Endothelial cell of umbilical vein (primary cell): Measurements from ENCODE around the gene ITSN1. TPM values are rescaled to one million over a fixed set of nuclear protein-coding genes. Genes with fewer than 3 reads are reported as not detected.

Experiments used
- BruUV-seq: library from RNA; stranded (reverse); fragments of 400-500 nt; replicated peaks from 2 replicates; lab custom pipeline; 2021; lab: Mats Ljungman, UMichigan
- CTCF ChIA-PET: fragments of 300-600, 350-600 bp; sonication (Branson Sonifier 250); formaldehyde crosslinking; loops from one replicate; lab custom pipeline; 2021; ENCODE audit warnings: antibody characterized with exemption, inconsistent platforms; lab: Charles Lee
- POLR2A ChIA-PET: fragments of 300-600, 350-600 bp; sonication (Branson Sonifier 250); formaldehyde crosslinking; loops from one replicate; lab custom pipeline; 2021; ENCODE audit warnings: antibody characterized with exemption, inconsistent platforms; lab: Charles Lee
- DNase-seq: peaks from one replicate; pipeline ENCODE4 v3.0.0-alpha.2; 2011; ENCODE audit warnings: low read depth, low spot score
- FAIRE-seq: peaks from 2 replicates; lab custom pipeline; 2011; peaks lifted over from hg19 to GRCh38; lab: Jason Lieb, UNC
- H2AFZ ChIP-seq: 2 replicates; pipeline ENCODE4 v1.6.0; 2012; ENCODE audit warnings: low read depth, low read length, control low read depth, inconsistent platforms
- H3K27ac ChIP-seq: 2 replicates; pipeline ENCODE4 v1.5.1; 2011; ENCODE audit warnings: low read depth, mild to moderate bottlenecking, control low read depth, low read length, moderate library complexity; ENCODE audit not compliant: insufficient read depth
- H3K27me3 ChIP-seq, 2 experiments: 2 replicates each; pipeline versions ENCODE4 v1.6.0 to v1.6.1; 2011; ENCODE audit warnings: low read length in 2 of 2, mixed read lengths in 1 of 2; ENCODE audit not compliant: control insufficient read depth in 2 of 2, insufficient read depth in 2 of 2
- H3K36me3 ChIP-seq, 2 experiments: 2 replicates in 1 of 2; 3 replicates in 1 of 2; pipeline ENCODE4 v1.5.1; 2011; ENCODE audit warnings: low read length in 2 of 2, mild to moderate bottlenecking in 1 of 2, moderate library complexity in 1 of 2; ENCODE audit not compliant: control insufficient read depth in 2 of 2, insufficient read depth in 2 of 2; ENCODE audit errors: extremely low read depth in 1 of 2
- H3K4me1 ChIP-seq: 3 replicates; pipeline ENCODE4 v1.5.1; 2011; ENCODE audit warnings: mild to moderate bottlenecking, low read length; ENCODE audit not compliant: control insufficient read depth, insufficient read depth; ENCODE audit errors: extremely low read depth
- H3K4me2 ChIP-seq: 2 replicates; pipeline ENCODE4 v1.6.1; 2011; ENCODE audit warnings: low read length, control low read depth, mixed read lengths; ENCODE audit not compliant: insufficient read depth
- H3K4me3 ChIP-seq, 3 experiments: fragments of 200-600 bp in 1 of 3; sonication (generic), shearing (Covaris generic) in 1 of 3; replicated peaks in 1 of 3; 2 replicates each; pipeline ENCODE4 v1.5.1; 2011 to 2016; ENCODE audit warnings: control low read depth in 3 of 3, low read length in 3 of 3, mild to moderate bottlenecking in 2 of 3, inconsistent platforms in 1 of 3, low read depth in 1 of 3, moderate library complexity in 1 of 3; ENCODE audit not compliant: insufficient read depth in 1 of 3
- H3K79me2 ChIP-seq: 2 replicates; pipeline ENCODE4 v1.6.0; 2012; ENCODE audit warnings: low read length, inconsistent platforms; ENCODE audit not compliant: control insufficient read depth, insufficient read depth
- H3K9ac ChIP-seq: replicated peaks from 2 replicates; pipeline ENCODE3; 2011; ENCODE audit warnings: low read length, control low read depth; ENCODE audit not compliant: insufficient read depth; ENCODE audit errors: extremely low read depth
- H3K9me1 ChIP-seq: replicated peaks from 3 replicates; pipeline ENCODE4 v1.6.0; 2011; ENCODE audit warnings: mild to moderate bottlenecking, low read length; ENCODE audit not compliant: control insufficient read depth, insufficient read depth; ENCODE audit errors: extremely low read depth
- H3K9me3 ChIP-seq: replicated peaks from 2 replicates; pipeline ENCODE4 v1.5.1; 2012; ENCODE audit warnings: low read length, inconsistent platforms; ENCODE audit not compliant: control insufficient read depth, insufficient read depth
- H4K20me1 ChIP-seq: replicated peaks from 2 replicates; pipeline ENCODE3; 2011; ENCODE audit warnings: mild to moderate bottlenecking, low read length; ENCODE audit not compliant: control insufficient read depth, insufficient read depth; ENCODE audit errors: extremely low read depth
- EZH2 ChIP-seq: IDR thresholded peaks from 2 replicates; pipeline ENCODE4 v1.6.1; 2012; ENCODE audit warnings: borderline replicate concordance, low read depth, mild to moderate bottlenecking, moderate library complexity, low read length, inconsistent platforms; ENCODE audit not compliant: severe bottlenecking
- FOS ChIP-seq: IDR thresholded peaks from 2 replicates; pipeline ENCODE4 v1.6.1; 2011; ENCODE audit warnings: mild to moderate bottlenecking, low read length, moderate library complexity, borderline replicate concordance; ENCODE audit not compliant: insufficient read depth
- GATA2 ChIP-seq: IDR thresholded peaks from 2 replicates; pipeline ENCODE4 v1.7.0; 2011; ENCODE audit warnings: low read depth, mild to moderate bottlenecking, moderate library complexity, mixed read lengths, low read length; ENCODE audit not compliant: insufficient read length, insufficient read depth
- JUN ChIP-seq: IDR thresholded peaks from 2 replicates; pipeline ENCODE4 v1.6.1; 2011; ENCODE audit warnings: borderline replicate concordance, low read depth; ENCODE audit not compliant: insufficient read length, insufficient read depth
- MYC ChIP-seq: IDR thresholded peaks from one replicate; pipeline ENCODE4 v1.6.1; 2011; ENCODE audit warnings: mild to moderate bottlenecking, low read depth, low read length
- POLR2A ChIP-seq: IDR thresholded peaks from 2 replicates; pipeline ENCODE4 v1.6.1; 2012; ENCODE audit warnings: low read depth, mild to moderate bottlenecking, control low read depth, low read length
- POLR2AphosphoS5 ChIP-seq: IDR thresholded peaks from 2 replicates; pipeline ENCODE4 v1.6.1; 2012; ENCODE audit warnings: low read depth, mild to moderate bottlenecking, control low read depth, low read length, moderate library complexity; ENCODE audit not compliant: insufficient read depth
- dilution Hi-C: fragments of 300-500 bp; cut with MboI; formaldehyde crosslinking; loops from one replicate; pipeline ENCODE4 v1.15.0; 2019; ENCODE audit warnings: low sequenced_read_pairs; ENCODE audit not compliant: extremely low pct_ligation_motif_present
- intact Hi-C: fragments of 100-400 bp; cut with micrococcal nuclease; formaldehyde crosslinking; loops from one replicate; pipeline ENCODE4 v1.10.0; 2022
- polyA plus RNA-seq, 4 experiments: library from polyadenylated mRNA; depleted of rRNA in 3 of 4; stranded (reverse) in 3 of 4; unstranded in 1 of 4; fragments of >200 nt; gene quantifications; 2 replicates each; pipeline versions ENCODE4 v1.2.1 to v1.2.3, GENCODE V29; 2011 to 2012; ENCODE audit warnings: missing spikeins in 1 of 4
- total RNA-seq: library from RNA; stranded (reverse); gene quantifications from 2 replicates; pipeline ENCODE4 v1.2.3, GENCODE V29; 2021
- TF ChIP-seq, protein P1 (sequence below), 2 donors: IDR thresholded peaks; 1 replicate in 1 of 2; 2 replicates in 1 of 2; pipeline ENCODE4 v1.5.1; 2011; ENCODE audit warnings: low read length in 2 of 2, mild to moderate bottlenecking in 2 of 2, moderate library complexity in 2 of 2, control low read depth in 1 of 2, inconsistent platforms in 1 of 2, low read depth in 1 of 2; ENCODE audit not compliant: insufficient read depth in 1 of 2; ENCODE audit errors: extremely low read depth in 1 of 2
- TF ChIP-seq, protein P2 (sequence below): IDR thresholded peaks from 2 replicates; pipeline ENCODE4 v1.6.1; 2011; ENCODE audit not compliant: insufficient read depth, insufficient read length

The ITSN1 gene
- total and polyA plus RNA-seq, 2 donors (not counting 3 experiments of a cell fraction or from before 2014, with no cell fraction given): 72.2 to 86.8 TPM

DNA sequence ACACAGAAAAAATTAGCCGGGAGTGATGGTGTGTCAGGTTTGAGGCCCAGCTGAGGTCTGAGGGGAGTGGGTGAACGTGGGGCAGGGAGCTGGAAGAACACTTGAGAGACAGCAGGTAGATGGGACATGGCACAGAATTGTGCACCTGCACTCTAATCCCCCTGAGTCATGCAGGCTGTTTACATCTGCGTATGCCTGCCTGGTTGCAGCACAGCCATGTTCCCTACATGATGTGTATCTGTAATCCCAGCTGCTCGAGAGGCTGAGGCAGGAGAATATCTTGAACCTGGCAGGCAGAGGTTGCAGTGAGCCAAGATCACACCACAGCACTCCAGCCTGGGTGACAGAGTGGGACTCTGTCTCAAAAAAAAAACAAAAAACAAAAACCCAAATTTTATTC lies 228.5 kb downstream of the ITSN1 start:
- H4K20me1 ChIP-seq: no peaks in the 10 kb centered on the region
- no peak overlapping the region for H3K4me2 ChIP-seq
- no peak overlapping the region for H2AFZ ChIP-seq
- H3K27ac ChIP-seq: no peak overlapping the region
- H3K9ac ChIP-seq: no peak overlapping the region
- no peak for DNase-seq
- no peaks in the 10 kb centered on the region for H3K36me3 ChIP-seq
- no peaks in the 10 kb centered on the region for H3K4me1 ChIP-seq
- H3K4me3 ChIP-seq: no peak overlapping the region
- dilution Hi-C loops: no loop called here
- POLR2A ChIA-PET: no interaction called here
- CTCF ChIA-PET: interaction anchor here (0.7 to 1.0 kb wide), 2 partner anchors 11 to 265 kb away, joined by 3 read pairs; no protein-coding TSS in a partner anchor
- TF ChIP-seq EZH2: no peak
- TF ChIP-seq, protein P1, sequence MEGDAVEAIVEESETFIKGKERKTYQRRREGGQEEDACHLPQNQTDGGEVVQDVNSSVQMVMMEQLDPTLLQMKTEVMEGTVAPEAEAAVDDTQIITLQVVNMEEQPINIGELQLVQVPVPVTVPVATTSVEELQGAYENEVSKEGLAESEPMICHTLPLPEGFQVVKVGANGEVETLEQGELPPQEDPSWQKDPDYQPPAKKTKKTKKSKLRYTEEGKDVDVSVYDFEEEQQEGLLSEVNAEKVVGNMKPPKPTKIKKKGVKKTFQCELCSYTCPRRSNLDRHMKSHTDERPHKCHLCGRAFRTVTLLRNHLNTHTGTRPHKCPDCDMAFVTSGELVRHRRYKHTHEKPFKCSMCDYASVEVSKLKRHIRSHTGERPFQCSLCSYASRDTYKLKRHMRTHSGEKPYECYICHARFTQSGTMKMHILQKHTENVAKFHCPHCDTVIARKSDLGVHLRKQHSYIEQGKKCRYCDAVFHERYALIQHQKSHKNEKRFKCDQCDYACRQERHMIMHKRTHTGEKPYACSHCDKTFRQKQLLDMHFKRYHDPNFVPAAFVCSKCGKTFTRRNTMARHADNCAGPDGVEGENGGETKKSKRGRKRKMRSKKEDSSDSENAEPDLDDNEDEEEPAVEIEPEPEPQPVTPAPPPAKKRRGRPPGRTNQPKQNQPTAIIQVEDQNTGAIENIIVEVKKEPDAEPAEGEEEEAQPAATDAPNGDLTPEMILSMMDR (IDR thresholded peaks at IDR 0.05; ENCODE audit: extremely low read depth in 1 of 2, insufficient read depth in 1 of 2, low read depth in 1 of 2, low read length in 2 of 2): no peak
- TF ChIP-seq FOS: no peak
- no peak for TF ChIP-seq POLR2A
- no peak for TF ChIP-seq POLR2AphosphoS5
- TF ChIP-seq JUN: no peak
- TF ChIP-seq MYC: no peak
- TF ChIP-seq GATA2: no peak
- TF ChIP-seq, protein P2, sequence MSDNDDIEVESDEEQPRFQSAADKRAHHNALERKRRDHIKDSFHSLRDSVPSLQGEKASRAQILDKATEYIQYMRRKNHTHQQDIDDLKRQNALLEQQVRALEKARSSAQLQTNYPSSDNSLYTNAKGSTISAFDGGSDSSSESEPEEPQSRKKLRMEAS: no peak
- H3K27me3 ChIP-seq: peaks cover 0 to 2% of the 10 kb centered on the region in 2 experiments
- FAIRE-seq: no peak
- no peaks in the 10 kb centered on the region for H3K9me1 ChIP-seq
- intact Hi-C loops: no loop called here
- no TSS peak for BruUV-seq
- H3K79me2 ChIP-seq: no peaks in the 10 kb centered on the region
- no peaks in the 10 kb centered on the region for H3K9me3 ChIP-seq
